ENCODE measurements around the gene BSPRY. TPM values are rescaled to one million over a fixed set of nuclear protein-coding genes. Genes with fewer than 3 reads are reported as not detected.

The BSPRY gene
- total RNA-seq, result not detected in 2 replicates

DNA sequence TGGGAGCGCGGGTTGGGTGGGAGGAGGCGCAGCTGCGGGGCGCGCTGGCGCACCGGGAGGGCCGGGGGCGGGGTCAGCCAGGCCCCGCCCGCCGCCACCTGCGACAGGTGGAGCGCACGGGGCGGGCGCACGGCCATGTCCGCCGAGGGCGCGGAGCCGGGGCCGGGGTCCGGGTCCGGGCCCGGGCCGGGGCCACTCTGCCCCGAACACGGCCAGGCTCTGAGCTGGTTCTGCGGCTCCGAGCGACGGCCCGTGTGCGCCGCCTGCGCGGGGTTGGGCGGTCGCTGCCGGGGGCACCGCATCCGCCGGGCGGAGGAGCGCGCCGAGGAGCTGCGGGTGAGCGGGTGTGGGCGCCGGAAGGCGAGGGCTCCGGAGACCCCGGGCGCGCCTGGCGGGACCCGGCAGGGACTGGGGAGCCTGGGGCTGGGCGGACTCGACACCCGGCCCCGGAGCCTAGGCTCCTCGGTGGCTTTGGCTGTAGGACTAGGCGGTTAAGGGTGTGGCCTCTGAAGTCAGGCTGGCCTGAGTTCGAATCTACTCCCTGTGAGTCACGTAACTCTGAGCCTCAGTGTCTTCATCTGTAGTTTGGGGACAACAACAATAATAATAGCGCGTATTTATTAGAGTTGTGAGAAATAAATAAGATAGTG lies at the start of gene BSPRY:
Gene BSPRY (plus strand): TSS at position 97 of the 650 bp plus-strand sequence. CDS start 39 bp downstream, at position 136.

DNA sequence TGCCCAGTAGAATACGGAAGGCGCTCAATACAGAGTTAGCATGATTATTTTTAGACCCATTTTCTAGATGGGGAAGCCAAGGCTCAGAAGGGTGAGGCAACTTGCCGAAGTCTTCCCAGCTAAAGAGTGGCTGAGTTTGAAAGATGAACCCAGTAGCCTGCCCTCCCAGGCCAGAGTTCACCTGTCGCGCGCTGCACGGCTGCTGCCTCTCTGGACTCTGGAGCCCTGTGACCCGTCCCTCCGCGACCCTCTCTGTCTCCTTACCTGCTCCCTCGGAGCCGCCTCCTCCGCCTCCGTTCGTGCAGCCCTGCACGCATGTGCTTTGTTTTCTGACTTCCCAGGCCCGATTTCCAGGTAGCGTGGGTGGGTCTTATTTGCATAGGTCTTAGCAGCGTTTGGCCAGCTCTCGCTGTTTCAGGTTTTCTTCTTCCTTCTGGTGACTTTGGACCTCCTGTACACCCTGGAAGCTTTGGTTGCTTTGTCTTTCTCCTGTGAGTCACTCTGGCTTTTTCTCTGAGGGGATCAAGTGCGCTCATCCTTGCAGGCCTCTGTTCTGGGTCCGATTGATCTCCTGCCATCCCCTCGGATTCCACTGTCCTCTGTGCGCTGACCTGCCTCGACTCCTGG lies 46.4 kb upstream of the BSPRY start, which contains the start of gene RNF183:
Gene RNF183 (minus strand): TSS at position 585 of the 627 bp plus-strand sequence. CDS start 5,192 bp downstream, outside the sequence.

DNA sequence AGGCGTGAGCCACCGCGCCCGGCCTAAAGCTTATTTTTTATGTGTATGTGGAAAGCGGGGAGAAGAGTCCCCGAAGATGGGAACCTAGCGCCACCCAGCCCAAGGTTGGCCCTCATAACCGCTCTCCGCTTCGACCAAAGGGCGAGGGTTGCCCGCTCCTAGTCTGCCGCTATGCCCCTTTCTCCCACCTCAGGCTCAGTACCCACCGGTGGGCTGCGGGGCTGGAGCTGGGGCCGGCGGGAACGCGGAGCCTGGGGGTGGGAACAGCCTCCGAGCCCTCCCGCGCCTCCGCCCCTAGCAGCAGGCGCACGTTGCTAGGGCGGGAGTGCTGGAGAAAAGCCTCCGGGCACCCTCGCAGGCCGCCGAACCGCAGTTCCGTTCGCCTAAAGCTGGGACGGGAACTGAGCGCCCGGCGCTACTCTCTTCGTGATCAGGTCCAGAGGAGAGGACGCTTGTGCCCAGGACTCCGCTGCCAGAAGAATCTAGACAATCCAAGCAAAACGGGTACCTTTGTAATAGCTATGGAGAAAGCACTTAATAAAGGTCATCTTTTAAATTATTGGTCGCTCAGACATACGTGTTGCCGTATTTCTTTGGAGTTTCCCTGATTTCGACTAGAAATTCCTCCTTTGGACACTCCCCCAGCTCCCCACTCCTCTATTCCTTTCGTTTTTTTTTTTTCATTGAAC lies 9.2 kb upstream of the BSPRY start, which contains the start of gene WDR31:
Gene WDR31 (minus strand): TSS at position 265 of the 689 bp plus-strand sequence. CDS start 8,253 bp downstream, outside the sequence.

DNA sequence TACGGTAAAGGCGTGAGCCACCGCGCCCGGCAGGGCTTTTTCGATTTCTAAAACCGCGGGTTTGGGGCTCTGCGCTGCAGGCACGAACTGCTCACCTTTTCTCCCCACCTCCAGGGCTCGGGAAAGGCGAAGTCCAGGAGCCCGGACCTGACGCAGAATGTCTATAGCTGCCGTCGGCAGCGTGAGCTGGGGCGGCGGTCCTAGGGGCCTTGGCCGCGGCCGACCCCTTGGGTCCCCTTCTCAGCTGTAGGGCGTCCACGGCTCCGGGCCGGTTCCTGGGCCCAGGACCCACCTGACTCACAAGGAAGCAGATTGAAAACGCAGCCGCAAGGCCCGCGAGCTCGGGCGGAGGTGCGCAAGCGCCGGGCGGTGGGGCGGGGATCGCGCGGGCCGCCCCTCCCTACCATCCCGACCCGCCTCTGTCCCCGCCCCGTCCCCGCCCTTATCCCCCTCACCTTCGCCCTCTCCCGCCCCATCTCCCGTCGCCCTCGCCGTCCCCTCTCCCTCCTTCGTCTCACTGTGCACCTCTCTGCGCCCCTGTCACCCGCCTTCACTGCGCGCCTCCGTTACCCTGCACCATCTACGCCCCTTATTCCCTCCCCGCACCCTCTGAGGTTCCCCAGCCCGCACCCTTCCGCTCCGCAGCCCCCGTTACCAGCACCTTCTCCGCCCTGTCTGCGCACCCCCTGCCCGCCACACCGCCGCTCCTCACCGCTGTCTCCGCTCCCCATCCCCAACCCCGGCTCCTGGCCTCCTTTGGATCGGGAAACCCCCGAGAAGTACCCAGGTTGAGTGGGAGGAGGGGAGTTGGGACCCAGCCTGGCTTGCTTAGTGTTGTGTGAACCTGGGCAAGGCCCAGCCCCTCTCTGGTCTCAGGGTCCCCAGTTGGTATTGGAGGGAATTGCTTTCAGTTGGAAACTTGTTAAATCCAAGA lies 27.6 kb downstream of the BSPRY start, which contains the start of gene HDHD3:
Gene HDHD3 (minus strand): TSS at position 353 of the 934 bp plus-strand sequence. CDS start 2,632 bp downstream, outside the sequence.

DNA sequence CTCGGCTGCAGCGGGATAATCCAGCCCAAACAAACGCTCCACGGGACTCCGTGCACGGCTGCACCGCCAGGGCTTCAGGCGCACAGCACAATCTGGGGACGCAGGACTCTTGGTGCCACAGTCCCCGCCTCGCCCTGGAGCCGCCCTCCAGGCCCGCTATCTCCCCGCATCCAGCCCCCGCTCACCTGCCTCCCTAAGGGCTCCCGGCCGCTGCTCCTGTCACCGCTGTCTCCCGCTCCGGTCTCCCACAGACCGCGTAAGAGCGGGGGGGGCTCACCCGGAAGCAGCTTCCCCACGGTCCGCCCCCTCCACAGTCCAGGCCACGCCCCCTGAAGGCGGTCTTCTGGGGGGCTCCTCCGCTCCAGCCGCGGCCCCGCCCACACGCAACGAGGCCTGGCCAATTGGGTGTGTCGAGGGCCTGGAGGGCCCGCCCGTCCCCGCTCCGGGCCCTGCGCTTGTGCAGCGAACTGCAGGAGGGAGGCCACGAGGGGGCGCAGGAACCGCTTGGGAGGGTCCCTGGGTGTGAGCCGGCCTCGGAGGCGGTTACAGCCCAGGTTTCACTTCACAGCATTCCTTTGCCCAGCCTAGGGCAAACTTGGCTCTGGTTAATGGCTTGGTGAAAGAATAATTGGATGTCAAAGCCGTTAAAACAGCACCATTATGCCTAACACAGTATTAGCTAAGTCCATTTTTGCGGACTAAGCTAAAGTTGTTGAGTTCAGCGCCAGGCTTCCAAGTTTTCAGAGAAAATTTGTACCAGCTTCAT lies 51.9 kb downstream of the BSPRY start, which contains the start of gene ALAD:
Gene ALAD (minus strand): TSS at position 258 of the 766 bp plus-strand sequence. CDS start 7,725 bp downstream, outside the sequence.

DNA sequence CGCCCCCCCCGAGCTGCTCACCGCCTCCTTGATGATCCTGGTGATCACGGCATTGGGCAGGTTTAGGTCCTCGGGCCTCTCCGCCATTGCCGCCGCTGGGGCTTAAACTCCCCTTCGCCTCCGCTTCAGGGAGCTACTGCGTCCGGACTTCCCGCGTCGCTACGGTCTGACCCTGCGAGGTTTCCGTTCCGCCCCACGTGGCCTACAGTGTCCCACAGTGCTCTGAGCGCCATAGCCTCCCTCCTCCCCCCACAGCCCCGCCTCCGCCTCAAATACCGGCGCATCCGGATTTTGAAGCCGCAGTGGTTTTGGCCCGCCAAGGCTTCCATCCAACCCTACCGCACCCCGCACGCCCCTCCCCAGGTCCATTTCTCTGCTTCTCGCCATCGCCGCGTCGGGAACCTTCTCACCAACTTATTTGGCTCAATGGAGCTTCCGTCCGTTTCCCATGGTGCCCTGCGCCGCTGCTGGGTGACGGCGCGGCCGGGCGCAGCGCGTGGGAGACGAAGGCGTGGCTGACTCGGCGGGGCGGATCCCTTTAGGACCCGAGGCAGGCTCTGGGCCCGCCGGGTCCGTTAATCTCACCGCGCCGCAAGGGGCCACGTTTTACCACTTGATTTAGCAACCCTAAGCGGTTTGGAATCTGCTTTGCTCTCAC lies 61.0 kb downstream of the BSPRY start, which contains the start of the genes C9orf43 and POLE3:
Gene C9orf43 (plus strand): TSS at position 541 of the 658 bp plus-strand sequence. CDS start 2,747 bp downstream, outside the sequence.
Gene POLE3 (minus strand): TSS at position 469 of the 658 bp plus-strand sequence. CDS start 382 bp downstream, at position 87.

Other genes with a start within 250 kb of the BSPRY start
- 49.6 and 74.3 TPM in 2 replicates for gene SLC31A2, start 198.5 kb upstream of the BSPRY start, total RNA-seq
- gene FKBP15, start 128.3 kb upstream of the BSPRY start, total RNA-seq, result 11.0 and 12.0 TPM in 2 replicates
- gene SLC31A1, start 128.0 kb upstream of the BSPRY start, total RNA-seq, result 16.1 and 20.4 TPM in 2 replicates
- 20.8 and 49.2 TPM in 2 replicates for gene CDC26, start 74.0 kb upstream of the BSPRY start, total RNA-seq
- gene PRPF4, start 73.9 kb upstream of the BSPRY start, total RNA-seq, result 26.9 and 38.5 TPM in 2 replicates
- gene RNF183, start 46.2 kb upstream of the BSPRY start, total RNA-seq, result not detected in 2 replicates
- gene WDR31, start 9.3 kb upstream of the BSPRY start, total RNA-seq, result 0.27 and 0.86 TPM in 2 replicates
- gene HDHD3, start 27.4 kb downstream of the BSPRY start, total RNA-seq, result 15.6 and 21.6 TPM in 2 replicates
- 3.0 and 4.6 TPM in 2 replicates for gene ALAD, start 51.7 kb downstream of the BSPRY start, total RNA-seq
- 41.5 and 70.5 TPM in 2 replicates for gene POLE3, start 61.1 kb downstream of the BSPRY start, total RNA-seq
- 0.08 and 0.87 TPM in 2 replicates for gene C9orf43, start 61.2 kb downstream of the BSPRY start, total RNA-seq
- 36.2 and 42.6 TPM in 2 replicates for gene RGS3, start 114.2 kb downstream of the BSPRY start, total RNA-seq